ENCODE data around the gene SCEL. TPM values are rescaled to one million over a fixed set of nuclear protein-coding genes. Genes with fewer than 3 reads are reported as not detected.

The SCEL gene
- total and polyA plus RNA-seq, 2 donors from 2014 or later, result 0.22 to 3.3 TPM

DNA sequence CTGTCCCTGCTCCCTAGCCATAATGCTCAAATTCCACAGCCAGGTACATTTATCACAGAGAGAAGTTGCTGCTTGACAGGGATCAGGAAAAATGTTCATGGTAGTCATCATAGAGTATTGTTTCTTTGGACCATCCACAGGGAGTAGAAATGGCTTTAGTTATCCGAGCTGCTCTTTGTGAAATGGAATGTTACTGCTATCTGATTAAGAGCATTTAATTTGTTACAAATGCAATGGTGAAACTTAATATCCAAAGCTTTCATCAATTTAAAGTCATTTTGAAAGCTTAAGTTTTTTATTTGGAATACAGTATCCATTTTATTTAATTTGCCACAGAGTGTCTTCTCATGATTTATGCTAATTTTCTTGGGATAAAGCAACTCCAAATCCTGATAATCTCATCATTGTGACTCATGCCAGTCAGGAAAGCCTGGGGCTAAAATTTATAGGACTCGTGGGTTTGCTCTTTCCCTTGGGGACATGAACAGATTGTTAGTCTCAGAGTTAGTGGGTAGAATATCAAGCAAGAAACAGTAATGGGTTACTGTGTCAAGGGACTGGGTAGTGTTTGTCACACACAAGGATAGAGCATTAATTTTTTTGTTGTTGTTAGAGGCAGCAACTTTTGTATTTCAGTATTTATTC, 59.8 kb downstream of the SCEL start:
- Histone ChIP-seq H3K36me3 (ENCODE audit: control insufficient read depth in 2 of 3, insufficient read depth in 3 of 3, low read length in 3 of 3) (no peaks in the 10 kb centered on the region), H3K9ac (ENCODE audit: low read length in 3 of 3) (no peak overlapping the region), H3K4me1 (ENCODE audit: control insufficient read depth in 2 of 3, insufficient read depth in 2 of 3, low read depth in 1 of 3, low read length in 3 of 3) (no peaks in the 10 kb centered on the region), H3K27me3 (ENCODE audit: control insufficient read depth, insufficient read depth, low read length) (no peaks in the 10 kb centered on the region), H3K4me3 (ENCODE audit: low read length in 3 of 3) (no peak overlapping the region), H3K27ac (ENCODE audit: low read depth in 2 of 2, low read length in 2 of 2) (no peak overlapping the region), H3K9me3 (ENCODE audit: control insufficient read depth in 2 of 3, insufficient read depth in 1 of 3, low read length in 3 of 3) (no peaks in the 10 kb centered on the region)
- TF ChIP-seq, protein P1, sequence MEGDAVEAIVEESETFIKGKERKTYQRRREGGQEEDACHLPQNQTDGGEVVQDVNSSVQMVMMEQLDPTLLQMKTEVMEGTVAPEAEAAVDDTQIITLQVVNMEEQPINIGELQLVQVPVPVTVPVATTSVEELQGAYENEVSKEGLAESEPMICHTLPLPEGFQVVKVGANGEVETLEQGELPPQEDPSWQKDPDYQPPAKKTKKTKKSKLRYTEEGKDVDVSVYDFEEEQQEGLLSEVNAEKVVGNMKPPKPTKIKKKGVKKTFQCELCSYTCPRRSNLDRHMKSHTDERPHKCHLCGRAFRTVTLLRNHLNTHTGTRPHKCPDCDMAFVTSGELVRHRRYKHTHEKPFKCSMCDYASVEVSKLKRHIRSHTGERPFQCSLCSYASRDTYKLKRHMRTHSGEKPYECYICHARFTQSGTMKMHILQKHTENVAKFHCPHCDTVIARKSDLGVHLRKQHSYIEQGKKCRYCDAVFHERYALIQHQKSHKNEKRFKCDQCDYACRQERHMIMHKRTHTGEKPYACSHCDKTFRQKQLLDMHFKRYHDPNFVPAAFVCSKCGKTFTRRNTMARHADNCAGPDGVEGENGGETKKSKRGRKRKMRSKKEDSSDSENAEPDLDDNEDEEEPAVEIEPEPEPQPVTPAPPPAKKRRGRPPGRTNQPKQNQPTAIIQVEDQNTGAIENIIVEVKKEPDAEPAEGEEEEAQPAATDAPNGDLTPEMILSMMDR (IDR thresholded peaks at IDR 0.05; ENCODE audit: borderline replicate concordance, extremely low read depth, insufficient read depth), result no peak
- intact Hi-C loops (cut with DNase I), result no loop called here
- DNase-seq (no peak), FAIRE-seq (no peak)

DNA sequence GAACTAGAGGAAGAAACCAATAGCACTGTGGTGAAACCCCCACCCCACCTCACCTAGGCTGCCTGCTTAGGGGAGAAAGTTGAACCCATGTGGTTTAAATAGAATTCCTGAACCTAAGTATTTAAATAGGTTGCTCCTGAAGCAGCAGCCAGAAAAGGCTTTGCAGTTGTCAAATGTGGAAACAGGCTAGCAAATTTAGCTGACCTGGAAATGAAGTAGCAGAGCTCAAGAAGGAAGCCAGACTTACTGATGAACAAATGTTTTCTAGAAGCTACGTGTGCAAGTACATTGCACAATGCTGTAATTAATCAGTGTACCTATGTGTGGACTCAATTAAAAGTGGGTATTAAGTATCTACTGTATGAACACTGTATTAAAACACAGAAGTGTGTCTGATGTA, 61.3 kb downstream of the SCEL start:
- Histone ChIP-seq H3K4me3 (ENCODE audit: low read length in 3 of 3) (no peak overlapping the region), H3K27me3 (ENCODE audit: control insufficient read depth, insufficient read depth, low read length) (no peaks in the 10 kb centered on the region), H3K27ac (ENCODE audit: low read depth in 2 of 2, low read length in 2 of 2) (no peak overlapping the region), H3K4me1 (ENCODE audit: control insufficient read depth in 2 of 3, insufficient read depth in 2 of 3, low read depth in 1 of 3, low read length in 3 of 3) (no peaks in the 10 kb centered on the region), H3K9ac (ENCODE audit: low read length in 3 of 3) (no peak overlapping the region), H3K36me3 (ENCODE audit: control insufficient read depth in 2 of 3, insufficient read depth in 3 of 3, low read length in 3 of 3) (no peaks in the 10 kb centered on the region), H3K9me3 (ENCODE audit: control insufficient read depth in 2 of 3, insufficient read depth in 1 of 3, low read length in 3 of 3) (no peaks in the 10 kb centered on the region)
- TF ChIP-seq, protein P1 (IDR thresholded peaks at IDR 0.05; ENCODE audit: borderline replicate concordance, extremely low read depth, insufficient read depth), result no peak
- FAIRE-seq (no peak), DNase-seq (no peak)
- intact Hi-C loops (cut with DNase I), result no loop called here

DNA sequence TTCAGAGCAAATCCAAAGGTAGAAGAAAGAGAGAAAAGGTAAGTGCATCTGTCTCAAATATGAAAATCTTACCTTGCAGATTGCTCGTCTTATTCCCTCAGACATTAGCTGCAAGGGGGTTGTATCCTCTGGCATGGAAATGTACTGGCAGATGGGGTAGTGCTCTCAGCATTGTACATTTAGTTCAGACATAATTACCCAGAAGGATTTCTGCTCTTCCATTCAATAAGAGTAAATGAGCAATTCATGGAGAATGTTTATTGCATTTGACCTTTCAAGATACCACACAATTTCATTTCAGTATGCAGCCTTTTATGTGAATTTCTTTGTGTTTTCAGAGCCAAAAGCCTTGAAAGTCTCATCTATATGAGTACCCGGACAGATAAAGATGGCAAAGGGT, 63.8 kb downstream of the SCEL start:
- intact Hi-C loops (cut with DNase I), result no loop called here
- DNase-seq, result no peak

More for the DNA sequence above, 63.8 kb downstream of the SCEL start:
- TF ChIP-seq, protein P1 (IDR thresholded peaks at IDR 0.05; ENCODE audit: borderline replicate concordance, extremely low read depth, insufficient read depth), result no peak
- Histone ChIP-seq H3K27me3 (ENCODE audit: control insufficient read depth, insufficient read depth, low read length) (no peaks in the 10 kb centered on the region), H3K9ac (ENCODE audit: low read length in 3 of 3) (no peak overlapping the region), H3K27ac (ENCODE audit: low read depth in 2 of 2, low read length in 2 of 2) (no peak overlapping the region), H3K9me3 (ENCODE audit: control insufficient read depth in 2 of 3, insufficient read depth in 1 of 3, low read length in 3 of 3) (no peaks in the 10 kb centered on the region), H3K4me1 (ENCODE audit: control insufficient read depth in 2 of 3, insufficient read depth in 2 of 3, low read depth in 1 of 3, low read length in 3 of 3) (no peaks in the 10 kb centered on the region), H3K36me3 (ENCODE audit: control insufficient read depth in 2 of 3, insufficient read depth in 3 of 3, low read length in 3 of 3) (no peaks in the 10 kb centered on the region), H3K4me3 (ENCODE audit: low read length in 3 of 3) (no peak overlapping the region)
- no peak for FAIRE-seq

Data from kidney (tissue), 14 donors.